ENCODE results near the gene ATP8B3. TPM values are rescaled to one million over a fixed set of nuclear protein-coding genes. Genes with fewer than 3 reads are reported as not detected.

The ATP8B3 gene
- total RNA-seq, 1 donor = 4.3 TPM

- no peak for DNase-seq (ENCODE audit: low read depth in 2 of 3, low spot score in 2 of 3)
Observed at GRCh38 chr19:1748115-1748872, 63.8 kb downstream of the ATP8B3 start.

GRCh38 chr19:1747285-1748114 is 64.6 kb downstream of the ATP8B3 start:
- DNase-seq (ENCODE audit: low read depth in 2 of 3, low spot score in 2 of 3) = peak in 2 of 3 donors; percentile 37 to 46

DNA sequence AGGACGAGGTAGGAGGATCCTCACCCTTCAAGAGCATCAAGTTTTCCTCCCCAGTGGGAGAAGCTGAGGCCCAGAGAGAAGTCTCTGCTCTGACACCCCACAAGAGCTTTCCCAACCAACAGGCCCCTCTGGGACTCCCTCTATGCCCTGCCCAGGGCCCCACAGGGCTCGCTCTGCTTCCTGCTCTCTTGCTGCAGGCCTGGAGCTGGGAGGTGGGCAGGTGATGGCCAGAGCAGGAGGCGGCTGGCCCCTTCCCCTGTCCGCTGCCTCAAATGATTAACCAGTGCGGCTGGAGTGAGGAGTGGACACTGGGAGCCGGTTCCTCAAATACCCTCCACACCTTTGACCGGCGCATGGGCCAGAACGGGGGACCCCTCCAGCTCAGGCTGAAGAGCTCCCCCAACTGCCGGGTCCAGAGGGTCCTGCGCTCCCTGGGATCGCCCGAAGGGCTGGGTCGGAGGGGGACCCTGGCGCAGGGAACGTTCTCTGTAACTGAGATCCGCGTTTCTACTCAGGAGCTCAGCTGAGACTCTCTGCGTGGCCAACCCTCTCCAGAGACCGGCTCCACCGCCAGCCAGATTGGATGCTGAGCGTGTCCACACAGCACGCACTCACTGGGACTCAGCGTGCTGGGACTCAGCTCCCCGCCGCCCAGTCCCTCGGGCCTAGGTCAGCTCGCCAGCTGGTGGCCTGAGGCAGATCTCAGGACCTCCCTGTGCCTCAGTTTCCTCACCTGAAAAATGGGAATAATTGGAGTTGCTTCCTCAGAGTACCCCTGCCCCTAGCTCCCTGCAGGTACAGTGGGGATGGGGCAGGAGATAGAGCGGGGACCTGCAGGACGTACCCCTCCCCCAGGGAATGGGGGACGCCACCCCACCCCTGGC is 65.4 kb downstream of the ATP8B3 start:
- DNase-seq (ENCODE audit: low read depth in 2 of 3, low spot score in 2 of 3) = no peak

GRCh38 chr19:1745589-1746031 is 66.5 kb downstream of the ATP8B3 start:
- no peak for DNase-seq (ENCODE audit: low read depth in 2 of 3, low spot score in 2 of 3)

- DNase-seq (ENCODE audit: low read depth in 2 of 3, low spot score in 2 of 3) = no peak
Observed at GRCh38 chr19:1744822-1745563, 67.1 kb downstream of the ATP8B3 start.

DNA sequence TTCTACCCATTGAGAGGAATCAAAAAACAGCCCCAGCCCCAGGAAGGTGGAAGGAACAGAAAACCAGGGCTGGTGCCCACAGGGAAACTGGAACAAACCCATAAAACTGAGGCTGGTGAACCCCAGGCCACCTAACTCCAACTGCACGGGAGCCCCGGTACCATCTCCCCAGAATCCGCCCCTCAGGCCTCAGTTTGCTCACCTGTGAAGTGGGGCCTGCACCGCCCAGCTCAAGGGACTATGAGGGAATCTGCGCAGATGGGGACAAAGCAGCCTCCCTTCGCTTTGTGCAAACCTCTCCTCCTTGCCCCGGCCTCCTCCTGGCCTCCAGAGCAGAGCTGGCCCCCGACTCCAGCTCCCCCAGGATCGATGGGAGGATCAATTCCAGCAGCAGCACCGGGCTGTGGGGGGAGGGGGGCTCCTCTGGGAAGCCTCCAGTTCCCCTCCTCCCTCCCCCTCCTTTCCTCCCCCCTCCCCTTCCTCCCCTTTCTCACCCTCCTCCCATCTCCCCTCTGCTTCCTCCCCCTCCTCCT is 67.9 kb downstream of the ATP8B3 start:
- no peak for DNase-seq (ENCODE audit: low read depth in 2 of 3, low spot score in 2 of 3)

DNA sequence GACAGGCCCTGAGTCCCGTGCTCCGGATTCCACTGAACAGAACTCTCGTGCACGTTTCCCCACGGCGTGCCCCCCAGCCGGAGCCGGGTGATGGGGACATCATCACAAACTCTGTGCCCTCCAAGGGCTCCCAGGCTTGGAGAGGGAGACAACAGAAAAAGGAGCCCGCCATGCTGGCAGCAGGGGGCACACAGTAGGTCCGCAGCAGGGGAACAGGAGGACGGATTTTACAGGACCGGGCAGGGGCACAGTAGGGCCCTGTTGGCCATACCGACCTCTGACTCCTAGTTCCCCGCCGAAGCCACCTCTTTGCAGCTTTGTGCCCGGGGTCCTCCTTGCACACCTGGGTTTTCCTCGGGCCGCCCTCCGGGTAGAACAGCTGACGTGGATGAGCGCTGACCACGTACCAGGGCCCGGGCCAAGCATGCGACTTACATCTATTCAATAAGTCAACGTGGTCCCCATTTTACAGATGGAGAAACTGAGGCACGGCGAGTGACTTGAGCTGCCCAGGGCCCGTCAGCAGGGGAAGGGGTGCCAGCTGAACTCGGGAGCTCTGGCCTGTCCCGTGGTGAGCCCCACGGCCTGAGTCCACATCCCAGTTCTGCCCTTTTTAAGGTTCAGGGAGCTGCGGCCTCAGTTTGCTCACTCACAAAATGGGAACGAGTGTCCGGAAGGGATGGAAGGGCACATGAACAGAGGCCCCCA is 68.9 kb downstream of the ATP8B3 start:
- DNase-seq (ENCODE audit: low read depth in 2 of 3, low spot score in 2 of 3) = no peak

DNA sequence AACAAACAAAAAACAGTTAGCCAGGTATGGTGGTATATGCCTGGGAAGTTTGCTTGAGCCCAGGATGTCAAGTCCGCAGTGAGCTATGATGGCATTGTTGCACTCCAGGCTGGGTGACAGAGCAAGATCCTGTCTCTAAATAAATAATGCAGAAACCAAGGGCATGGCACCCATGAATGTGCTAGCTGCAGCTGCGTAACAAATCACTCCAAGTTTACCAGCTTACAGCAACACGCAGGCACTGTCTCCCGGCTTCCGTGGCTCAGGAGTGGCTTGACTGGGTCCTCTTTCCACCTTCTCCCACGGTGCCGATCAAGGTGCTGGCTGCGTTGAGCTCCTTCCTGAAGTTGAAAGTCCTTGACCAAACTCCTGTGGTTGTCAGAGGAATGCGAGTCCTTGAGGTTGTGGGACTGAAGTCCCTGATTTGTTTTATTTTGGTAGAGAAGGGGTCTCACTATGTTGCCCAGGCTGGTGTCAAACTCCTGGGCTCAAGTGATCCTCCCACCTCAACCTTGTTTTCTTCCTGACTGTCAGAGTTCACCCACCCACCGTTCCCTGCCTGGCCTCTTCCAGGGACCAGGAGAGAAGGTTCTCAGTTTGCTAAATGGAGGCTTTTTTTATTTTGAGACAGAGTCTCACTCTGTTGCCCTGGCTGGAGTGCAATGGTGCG is 72.0 kb downstream of the ATP8B3 start:
- DNase-seq (ENCODE audit: low read depth in 2 of 3, low spot score in 2 of 3) = no peak

GRCh38 chr19:1736927-1737326 is 75.1 kb downstream of the ATP8B3 start:
- DNase-seq (ENCODE audit: low read depth in 2 of 3, low spot score in 2 of 3) = no peak

- DNase-seq (ENCODE audit: low read depth in 2 of 3, low spot score in 2 of 3) = no peak
Observed at GRCh38 chr19:1736280-1736679, 75.8 kb downstream of the ATP8B3 start.

DNA sequence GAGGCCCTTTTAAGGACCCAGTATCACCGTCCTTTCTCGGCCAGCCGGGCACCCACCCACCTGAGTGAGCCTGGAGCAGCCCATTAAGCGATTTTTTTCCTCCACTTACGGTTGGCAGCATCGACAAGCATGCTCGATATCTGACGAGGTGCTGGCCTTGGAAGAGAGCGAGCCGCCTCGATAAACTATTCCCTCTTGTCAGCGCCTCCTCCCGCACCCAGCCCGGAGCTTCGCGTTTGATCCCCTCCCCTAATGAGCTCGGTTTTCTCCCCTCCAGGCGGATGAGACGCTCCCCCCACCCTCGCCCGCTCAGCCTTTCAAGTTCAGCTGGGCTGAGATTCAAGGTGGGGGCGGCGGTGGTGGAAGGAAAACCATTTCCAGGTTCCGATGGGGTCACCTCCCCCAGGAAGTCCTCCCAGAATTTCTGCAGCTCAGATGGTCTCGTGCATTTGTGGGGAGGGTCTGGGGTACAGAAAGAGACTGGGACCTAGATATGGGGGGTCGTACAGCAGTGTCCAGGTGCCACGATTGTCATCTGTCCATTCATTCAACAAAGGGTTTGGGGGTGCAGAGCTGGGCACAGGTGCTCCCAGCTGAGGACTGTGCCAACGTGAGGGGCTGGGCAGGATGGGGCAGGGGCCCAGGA is 77.6 kb downstream of the ATP8B3 start:
- no peak for DNase-seq (ENCODE audit: low read depth in 2 of 3, low spot score in 2 of 3)

Other genes starting within 250 kb of the ATP8B3 start
- 4.8 TPM for gene MEX3D, start 244.0 kb downstream of the ATP8B3 start, total RNA-seq
- 80.2 TPM for gene MBD3, start 219.4 kb downstream of the ATP8B3 start, total RNA-seq
- 36.9 TPM for gene UQCR11, start 206.8 kb downstream of the ATP8B3 start, total RNA-seq
- gene TCF3, start 159.7 kb downstream of the ATP8B3 start, total RNA-seq = 151 TPM
- gene ONECUT3, start 58.8 kb downstream of the ATP8B3 start, total RNA-seq = not detected
- 19.1 TPM for gene REXO1, start 36.2 kb upstream of the ATP8B3 start, total RNA-seq
- 10.8 TPM for gene KLF16, start 51.3 kb upstream of the ATP8B3 start, total RNA-seq
- gene ABHD17A, start 73.2 kb upstream of the ATP8B3 start, total RNA-seq = 91.3 TPM
- gene ADAT3, start 93.1 kb upstream of the ATP8B3 start, total RNA-seq = 4.0 TPM
- gene SCAMP4, start 93.1 kb upstream of the ATP8B3 start, total RNA-seq = 42.8 TPM
- gene CSNK1G2, start 128.9 kb upstream of the ATP8B3 start, total RNA-seq = 269 TPM
- 146 TPM for gene BTBD2, start 203.4 kb upstream of the ATP8B3 start, total RNA-seq
- gene MKNK2, start 239.0 kb upstream of the ATP8B3 start, total RNA-seq = 123 TPM